OCI-LY7 (cell line): ENCODE measurements around the gene KCNA2. TPM values are rescaled to one million over a fixed set of nuclear protein-coding genes. Genes with fewer than 3 reads are reported as not detected.

Experiments
- BruUV-seq: library from RNA; stranded (reverse); fragments of 400-500 nt; replicated peaks from 2 replicates; lab custom pipeline; 2021; lab: Mats Ljungman, UMichigan
- CTCF ChIA-PET: fragments of 300-600 bp; sonication (Branson Sonifier 250); formaldehyde crosslinking; loops from one replicate; lab custom pipeline; 2022; ENCODE audit warnings: antibody characterized with exemption; ENCODE audit not compliant: unreplicated experiment; lab: Charles Lee
- POLR2A ChIA-PET: fragments of 300-600 bp; sonication (Branson Sonifier 250); formaldehyde crosslinking; loops from one replicate; lab custom pipeline; 2022; ENCODE audit warnings: antibody characterized with exemption; lab: Charles Lee
- DNase-seq: peaks from one replicate; pipeline ENCODE4 v3.0.0-alpha.2; 2015; ENCODE audit warnings: low spot score
- H2AFZ ChIP-seq: fragments of 200-600 bp; sonication (generic), shearing (Covaris generic); 2 replicates; pipeline ENCODE4 v1.6.1; 2014; ENCODE audit warnings: mild to moderate bottlenecking, antibody characterized with exemption, low read length, moderate library complexity
- H3K27ac ChIP-seq: fragments of 200-600 bp; sonication (generic); 2 replicates; pipeline ENCODE4 v1.5.1; 2014; ENCODE audit warnings: mixed run types, low read depth, mild to moderate bottlenecking, moderate library complexity, low read length, inconsistent platforms; ENCODE audit not compliant: poor library complexity, severe bottlenecking
- H3K36me3 ChIP-seq: fragments of 200-600 bp; sonication (generic); 2 replicates; pipeline ENCODE4 v1.6.1; 2014; ENCODE audit warnings: mild to moderate bottlenecking, antibody characterized with exemption, low read length, moderate library complexity, mixed read lengths; ENCODE audit not compliant: insufficient read depth
- H3K4me1 ChIP-seq: fragments of 200-600 bp; sonication (generic); 2 replicates; pipeline ENCODE4 v1.5.1; 2014; ENCODE audit warnings: mild to moderate bottlenecking, low read length; ENCODE audit not compliant: insufficient read depth, poor library complexity, severe bottlenecking
- H3K4me2 ChIP-seq: fragments of 200-600 bp; sonication (generic); 2 replicates; pipeline ENCODE4 v1.6.1; 2014; ENCODE audit warnings: mild to moderate bottlenecking, low read length
- H3K4me3 ChIP-seq: fragments of 200-600 bp; sonication (generic); 2 replicates; pipeline ENCODE4 v1.5.1; 2014; ENCODE audit warnings: mild to moderate bottlenecking, low read depth, low read length; ENCODE audit not compliant: poor library complexity, severe bottlenecking
- H3K79me2 ChIP-seq: fragments of 200-600 bp; sonication (generic); 2 replicates; pipeline ENCODE4 v1.6.1; 2016; ENCODE audit warnings: low read depth, mild to moderate bottlenecking, low read length, moderate library complexity, mixed read lengths; ENCODE audit not compliant: insufficient read depth
- H3K9me2 ChIP-seq: fragments of 200-600 bp; sonication (generic); 2 replicates; pipeline ENCODE4 v1.6.1; 2016; ENCODE audit warnings: mild to moderate bottlenecking, low read length, mixed read lengths; ENCODE audit not compliant: insufficient read depth
- H3K9me3 ChIP-seq: fragments of 200-600 bp; sonication (generic); 2 replicates; pipeline ENCODE4 v1.6.1; 2014; ENCODE audit warnings: mild to moderate bottlenecking, mixed run types, low read length, mixed read lengths
- H4K20me1 ChIP-seq: fragments of 200-600 bp; sonication (generic); 2 replicates; pipeline ENCODE4 v1.6.1; 2014; ENCODE audit warnings: mild to moderate bottlenecking, antibody characterized with exemption, low read length, moderate library complexity, mixed read lengths; ENCODE audit not compliant: insufficient read depth
- EZH2phosphoT487 ChIP-seq: fragments of 200-600 bp; sonication (generic); IDR thresholded peaks from 2 replicates; pipeline ENCODE4 v1.6.1; 2018; ENCODE audit warnings: low read depth, borderline replicate concordance, mild to moderate bottlenecking, mixed run types, antibody characterized with exemption, low read length, moderate library complexity, mixed read lengths
- intact Hi-C: fragments of 100-400 bp; cut with micrococcal nuclease; formaldehyde crosslinking; loops from one replicate; pipeline ENCODE4 v1.10.0; 2022; ENCODE audit not compliant: unreplicated experiment
- total RNA-seq, 2 experiments: library from RNA; depleted of rRNA in 1 of 2; stranded (reverse); fragments of >200 nt in 1 of 2; shearing (Covaris generic) in 1 of 2; gene quantifications; 2 replicates each; pipeline ENCODE4 v1.2.3, GENCODE V29; 2014 to 2022
- TF ChIP-seq, protein P1 (sequence below): fragments of 200-600 bp; sonication (generic); conservative IDR thresholded peaks from 2 replicates; pipeline ENCODE4 v1.5.1; 2014; ENCODE audit warnings: mild to moderate bottlenecking, antibody characterized with exemption, low read length, moderate library complexity, mixed read lengths

Gene KCNA2
- total RNA-seq, 2 experiments from 2014 or later: 0.22 to 2.3 TPM

- Histone ChIP-seq H4K20me1 (no peaks in the 10 kb centered on the region), H3K4me1 (no peaks in the 10 kb centered on the region), H3K9me3 (no peaks in the 10 kb centered on the region), H3K4me3 (no peak overlapping the region), H2AFZ (no peak overlapping the region), H3K36me3 (no peaks in the 10 kb centered on the region), H3K79me2 (no peaks in the 10 kb centered on the region), H3K27ac (no peak overlapping the region), H3K9me2 (no peaks in the 10 kb centered on the region), H3K4me2 (no peak overlapping the region)
- BruUV-seq: no TSS peak
- TF ChIP-seq EZH2phosphoT487: no peak
- TF ChIP-seq, protein P1, sequence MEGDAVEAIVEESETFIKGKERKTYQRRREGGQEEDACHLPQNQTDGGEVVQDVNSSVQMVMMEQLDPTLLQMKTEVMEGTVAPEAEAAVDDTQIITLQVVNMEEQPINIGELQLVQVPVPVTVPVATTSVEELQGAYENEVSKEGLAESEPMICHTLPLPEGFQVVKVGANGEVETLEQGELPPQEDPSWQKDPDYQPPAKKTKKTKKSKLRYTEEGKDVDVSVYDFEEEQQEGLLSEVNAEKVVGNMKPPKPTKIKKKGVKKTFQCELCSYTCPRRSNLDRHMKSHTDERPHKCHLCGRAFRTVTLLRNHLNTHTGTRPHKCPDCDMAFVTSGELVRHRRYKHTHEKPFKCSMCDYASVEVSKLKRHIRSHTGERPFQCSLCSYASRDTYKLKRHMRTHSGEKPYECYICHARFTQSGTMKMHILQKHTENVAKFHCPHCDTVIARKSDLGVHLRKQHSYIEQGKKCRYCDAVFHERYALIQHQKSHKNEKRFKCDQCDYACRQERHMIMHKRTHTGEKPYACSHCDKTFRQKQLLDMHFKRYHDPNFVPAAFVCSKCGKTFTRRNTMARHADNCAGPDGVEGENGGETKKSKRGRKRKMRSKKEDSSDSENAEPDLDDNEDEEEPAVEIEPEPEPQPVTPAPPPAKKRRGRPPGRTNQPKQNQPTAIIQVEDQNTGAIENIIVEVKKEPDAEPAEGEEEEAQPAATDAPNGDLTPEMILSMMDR: no peak
- intact Hi-C loops: no loop called here
- no peak for DNase-seq
- POLR2A ChIA-PET: no interaction called here
- CTCF ChIA-PET: interaction anchor here (0.5 kb wide), 1 partner anchor 10 kb away, joined by 4 read pairs; no protein-coding TSS in a partner anchor
Observed at GRCh38 chr1:110608247-110608646, 2.1 kb upstream of the KCNA2 start.

GRCh38 chr1:110607536-110608230 is 1.5 kb upstream of the KCNA2 start:
- no TSS peak for BruUV-seq
- Histone ChIP-seq H3K9me2 (no peaks in the 10 kb centered on the region), H3K79me2 (no peaks in the 10 kb centered on the region), H4K20me1 (no peaks in the 10 kb centered on the region), H3K4me1 (no peaks in the 10 kb centered on the region), H3K27ac (no peak overlapping the region), H3K36me3 (no peaks in the 10 kb centered on the region), H3K4me3 (no peak overlapping the region), H3K4me2 (no peak overlapping the region), H3K9me3 (no peaks in the 10 kb centered on the region), H2AFZ (no peak overlapping the region)
- ChIA-PET CTCF (interaction anchor here (0.5 to 0.7 kb wide), 2 partner anchors 9 to 1075 kb away, joined by 3 to 4 read pairs; no protein-coding TSS in a partner anchor), POLR2A (no interaction called here)
- intact Hi-C loops: no loop called here
- DNase-seq: no peak
- peak; percentile 85; the same call in 1 of the 2 replicates for TF ChIP-seq EZH2phosphoT487
- TF ChIP-seq, protein P1: no peak
